Neural progenitor cell (in vitro differentiated cells): ENCODE data around the gene BSND. TPM values are rescaled to one million over a fixed set of nuclear protein-coding genes. Genes with fewer than 3 reads are reported as not detected.

ENCODE experiments used
- DNase-seq: peaks from one replicate; pipeline ENCODE4 v3.0.0-alpha.2; 2016; ENCODE audit warnings: low spot score
- H2AFZ ChIP-seq: fragments of 200-600 bp; sonication (generic); replicated peaks from 2 replicates; pipeline ENCODE4 v1.6.1; 2016; ENCODE audit warnings: antibody characterized with exemption
- H3F3A ChIP-seq: fragments of 200-600 bp; sonication (generic); 2 replicates; pipeline ENCODE4 v1.6.1; 2016; ENCODE audit warnings: antibody characterized with exemption, low read depth
- H3K27ac ChIP-seq: fragments of 200-600 bp; sonication (generic); 2 replicates; pipeline ENCODE4 v1.5.1; 2016; ENCODE audit warnings: mild to moderate bottlenecking
- H3K27me3 ChIP-seq: fragments of 200-600 bp; sonication (generic); 2 replicates; pipeline ENCODE4 v1.6.1; 2016; ENCODE audit warnings: mild to moderate bottlenecking, moderate library complexity
- H3K36me3 ChIP-seq: fragments of 200-600 bp; sonication (generic); 2 replicates; pipeline ENCODE4 v1.5.1; 2016
- H3K4me1 ChIP-seq: fragments of 200-600 bp; sonication (generic); 2 replicates; pipeline ENCODE4 v1.6.1; 2016; ENCODE audit warnings: mixed run types
- H3K4me2 ChIP-seq: fragments of 200-600 bp; sonication (generic); 2 replicates; pipeline ENCODE4 v1.6.1; 2016
- H3K4me3 ChIP-seq: fragments of 200-600 bp; sonication (generic); 2 replicates; pipeline ENCODE4 v1.5.1; 2016
- H3K79me2 ChIP-seq: fragments of 200-600 bp; sonication (generic); 2 replicates; pipeline ENCODE4 v1.6.1; 2016; ENCODE audit warnings: low read depth
- H3K9ac ChIP-seq: fragments of 200-600 bp; sonication (generic); 2 replicates; pipeline ENCODE4 v1.6.1; 2016
- H3K9me3 ChIP-seq: fragments of 200-600 bp; sonication (generic); 2 replicates; pipeline ENCODE4 v1.5.1; 2016; ENCODE audit warnings: low read depth
- H4K20me1 ChIP-seq: fragments of 200-600 bp; sonication (generic); 2 replicates; pipeline ENCODE4 v1.6.1; 2016; ENCODE audit warnings: low read depth
- H3K27ac Mint-ChIP-seq: 3 replicates; pipeline ENCODE4 v1.8.0; 2021; ENCODE audit warnings: mixed read lengths
- H3K27me3 Mint-ChIP-seq: 2 replicates; pipeline ENCODE4 v1.8.0; 2022; ENCODE audit warnings: low read depth, mild to moderate bottlenecking, inconsistent platforms, moderate library complexity, mixed read lengths; ENCODE audit not compliant: insufficient read depth
- H3K36me3 Mint-ChIP-seq: 3 replicates; pipeline ENCODE4 v1.8.0; 2021; ENCODE audit warnings: mixed read lengths
- H3K4me1 Mint-ChIP-seq: 3 replicates; pipeline ENCODE4 v1.8.0; 2021; ENCODE audit warnings: mixed read lengths
- H3K4me3 Mint-ChIP-seq: 3 replicates; pipeline ENCODE4 v1.8.0; 2021; ENCODE audit warnings: mild to moderate bottlenecking, moderate library complexity, mixed read lengths
- H3K9me3 Mint-ChIP-seq: 3 replicates; pipeline ENCODE4 v1.8.0; 2020; ENCODE audit warnings: mixed read lengths
- CTCF ChIP-seq: fragments of 200-600 bp; sonication (generic); IDR thresholded peaks from 2 replicates; pipeline ENCODE4 v1.5.1; 2017; ENCODE audit warnings: antibody characterized with exemption, mild to moderate bottlenecking
- EZH2 ChIP-seq: fragments of 200-600 bp; sonication (generic); IDR thresholded peaks from 2 replicates; pipeline ENCODE4 v1.6.1; 2017; ENCODE audit warnings: antibody characterized with exemption, mild to moderate bottlenecking, moderate library complexity
- EZH2phosphoT487 ChIP-seq: fragments of 200-600 bp; sonication (generic); IDR thresholded peaks from 2 replicates; pipeline ENCODE4 v1.6.1; 2017; ENCODE audit warnings: antibody characterized with exemption
- total RNA-seq: library from RNA; depleted of rRNA; stranded (reverse); fragments of >200 nt; gene quantifications from 2 replicates; pipeline ENCODE4 v1.2.3, GENCODE V29; 2015; ENCODE audit warnings: low replicate concordance

The BSND gene
- total RNA-seq, 1 donor from 2014 or later = not detected

GRCh38 chr1:55043011-55043410, 44.3 kb downstream of the BSND start:
- no peak for DNase-seq
- Mint-ChIP-seq H3K4me3 (no peak overlapping the region), H3K36me3 (no peaks in the 10 kb centered on the region), H3K27me3 (peaks cover 47% of the 10 kb centered on the region), H3K9me3 (no peaks in the 10 kb centered on the region), H3K27ac (no peak overlapping the region), H3K4me1 (peaks cover 28% of the 10 kb centered on the region)
- H3K27me3 ChIP-seq = peaks cover 42% of the 10 kb centered on the region
- no peak overlapping the region for H3K9ac ChIP-seq
- H3F3A ChIP-seq = no peaks in the 10 kb centered on the region
- TF ChIP-seq EZH2 = no peak
- TF ChIP-seq EZH2phosphoT487 = no peak
- TF ChIP-seq CTCF = no peak
- H3K36me3 ChIP-seq = no peaks in the 10 kb centered on the region
- peaks cover 14% of the 10 kb centered on the region for H4K20me1 ChIP-seq
- H3K4me1 ChIP-seq = peaks cover 8% of the 10 kb centered on the region
- no peak overlapping the region for H3K27ac ChIP-seq
- H2AFZ ChIP-seq = no peak overlapping the region
- peaks cover 14% of the 10 kb centered on the region for H3K79me2 ChIP-seq
- H3K4me2 ChIP-seq = no peak overlapping the region
- H3K4me3 ChIP-seq = no peak overlapping the region
- H3K9me3 ChIP-seq = no peaks in the 10 kb centered on the region

- Mint-ChIP-seq H3K36me3 (no peaks in the 10 kb centered on the region), H3K9me3 (no peaks in the 10 kb centered on the region), H3K4me3 (no peak overlapping the region), H3K27me3 (peaks cover 42% of the 10 kb centered on the region), H3K4me1 (peaks cover 25% of the 10 kb centered on the region), H3K27ac (no peak overlapping the region)
- Histone ChIP-seq H3K79me2 (peaks cover 14% of the 10 kb centered on the region), H3K36me3 (no peaks in the 10 kb centered on the region), H4K20me1 (peaks cover 14% of the 10 kb centered on the region), H3K4me3 (no peak overlapping the region), H3F3A (no peaks in the 10 kb centered on the region), H3K9me3 (no peaks in the 10 kb centered on the region), H3K4me2 (no peak overlapping the region), H3K9ac (no peak overlapping the region), H2AFZ (no peak overlapping the region), H3K27ac (no peak overlapping the region), H3K27me3 (peaks cover 35% of the 10 kb centered on the region), H3K4me1 (peaks cover 8% of the 10 kb centered on the region)
- no peak for DNase-seq
- no peak for TF ChIP-seq EZH2phosphoT487
- no peak for TF ChIP-seq EZH2
- no peak for TF ChIP-seq CTCF
Observed at GRCh38 chr1:55043726-55044125, 45.0 kb downstream of the BSND start.

GRCh38 chr1:55044617-55045397, 46.1 kb downstream of the BSND start:
- Histone ChIP-seq H3K27ac (no peak overlapping the region), H3K9ac (no peak overlapping the region), H3F3A (no peaks in the 10 kb centered on the region), H3K4me2 (no peak overlapping the region), H3K4me3 (no peak overlapping the region), H3K4me1 (peaks cover 6% of the 10 kb centered on the region), H3K9me3 (no peaks in the 10 kb centered on the region), H3K79me2 (peaks cover 14% of the 10 kb centered on the region), H4K20me1 (peaks cover 14% of the 10 kb centered on the region), H3K36me3 (no peaks in the 10 kb centered on the region), H3K27me3 (peaks cover 24% of the 10 kb centered on the region), H2AFZ (no peak overlapping the region)
- Mint-ChIP-seq H3K27ac (no peak overlapping the region), H3K36me3 (no peaks in the 10 kb centered on the region), H3K4me1 (peaks cover 27% of the 10 kb centered on the region), H3K9me3 (no peaks in the 10 kb centered on the region), H3K27me3 (peaks cover 37% of the 10 kb centered on the region), H3K4me3 (no peak overlapping the region)
- no peak for DNase-seq
- TF ChIP-seq CTCF (no peak), EZH2 (no peak), EZH2phosphoT487 (no peak)
